Fibroblast of lung (primary cell): ENCODE results near the gene PHB1.

Source experiments
- CTCF ChIP-seq, 2 donors: IDR thresholded peaks in 1 of 2; conservative IDR thresholded peaks in 1 of 2; 1 replicate in 1 of 2; 2 replicates in 1 of 2; pipeline ENCODE4 v1.5.1; 2011 to 2012; ENCODE audit warnings: low read length in 2 of 2, control low read depth in 1 of 2, inconsistent platforms in 1 of 2, low read depth in 1 of 2, mild to moderate bottlenecking in 1 of 2
- EZH2 ChIP-seq: IDR thresholded peaks from 2 replicates; pipeline ENCODE4 v1.5.1; 2012; ENCODE audit warnings: low read length, control low read depth, mild to moderate bottlenecking; ENCODE audit errors: missing control alignments

GRCh38 chr17:49370971-49371834 lies 43.5 kb downstream of the PHB1 start:
- TF ChIP-seq CTCF (conservative IDR thresholded peaks at IDR 0.05 in 1 of 2, IDR thresholded peaks at IDR 0.05 in 1 of 2; ENCODE audit: low read depth in 1 of 2, low read length in 2 of 2) (no peak), EZH2 (no peak)
